ENCODE measurements around the gene TTC9B.
"Not testable (repeated sequence)": the region's sequence is repeated elsewhere in the genome, so short reads cannot be mapped to it uniquely, and the experiment has no call there.

The TTC9B gene

DNA sequence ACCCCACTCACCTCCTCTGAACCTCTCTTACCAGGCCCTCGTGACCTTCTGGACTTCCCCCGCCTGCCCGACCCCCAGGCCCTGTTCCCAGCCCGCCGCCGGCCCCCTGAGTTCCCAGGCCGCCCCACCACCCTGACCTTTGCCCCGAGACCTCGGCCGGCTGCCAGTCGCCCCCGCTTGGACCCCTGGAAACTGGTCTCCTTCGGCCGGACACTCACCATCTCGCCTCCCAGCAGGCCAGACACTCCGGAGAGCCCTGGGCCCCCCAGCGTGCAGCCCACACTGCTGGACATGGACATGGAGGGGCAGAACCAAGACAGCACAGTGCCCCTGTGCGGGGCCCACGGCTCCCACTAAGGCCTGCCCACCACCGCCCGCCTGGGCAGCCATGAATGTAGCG, 3.2 kb downstream of the TTC9B start:
- no peak for DNase-seq (ENCODE audit: low read depth in 2 of 2)

DNA sequence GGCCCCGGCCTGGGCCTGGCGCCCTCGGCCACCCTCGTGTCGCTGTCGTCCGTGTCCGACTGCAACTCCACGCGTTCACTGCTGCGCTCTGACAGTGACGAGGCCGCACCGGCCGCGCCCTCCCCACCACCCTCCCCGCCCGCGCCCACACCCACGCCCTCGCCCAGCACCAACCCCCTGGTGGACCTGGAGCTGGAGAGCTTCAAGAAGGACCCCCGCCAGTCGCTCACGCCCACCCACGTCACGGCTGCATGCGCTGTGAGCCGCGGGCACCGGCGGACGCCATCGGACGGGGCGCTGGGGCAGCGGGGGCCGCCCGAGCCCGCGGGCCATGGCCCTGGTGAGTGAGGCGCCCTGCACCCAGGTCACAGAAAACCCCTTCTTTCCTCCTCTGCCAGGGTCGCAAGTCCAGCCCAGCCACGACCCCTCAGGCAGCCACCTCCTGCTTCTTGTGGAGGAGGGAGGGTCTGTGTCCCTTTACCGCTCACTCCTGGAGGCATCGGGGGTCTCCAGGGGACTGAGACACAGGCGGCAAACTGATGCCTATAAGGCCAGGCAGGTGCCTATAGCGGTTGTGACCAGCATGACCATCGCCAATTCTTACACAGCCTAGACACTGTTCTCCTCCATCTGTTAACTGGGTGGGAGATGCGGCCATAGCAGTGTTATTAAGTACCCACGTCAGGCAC, 4.2 kb downstream of the TTC9B start:
- DNase-seq (ENCODE audit: low read depth in 2 of 2): no peak

DNA sequence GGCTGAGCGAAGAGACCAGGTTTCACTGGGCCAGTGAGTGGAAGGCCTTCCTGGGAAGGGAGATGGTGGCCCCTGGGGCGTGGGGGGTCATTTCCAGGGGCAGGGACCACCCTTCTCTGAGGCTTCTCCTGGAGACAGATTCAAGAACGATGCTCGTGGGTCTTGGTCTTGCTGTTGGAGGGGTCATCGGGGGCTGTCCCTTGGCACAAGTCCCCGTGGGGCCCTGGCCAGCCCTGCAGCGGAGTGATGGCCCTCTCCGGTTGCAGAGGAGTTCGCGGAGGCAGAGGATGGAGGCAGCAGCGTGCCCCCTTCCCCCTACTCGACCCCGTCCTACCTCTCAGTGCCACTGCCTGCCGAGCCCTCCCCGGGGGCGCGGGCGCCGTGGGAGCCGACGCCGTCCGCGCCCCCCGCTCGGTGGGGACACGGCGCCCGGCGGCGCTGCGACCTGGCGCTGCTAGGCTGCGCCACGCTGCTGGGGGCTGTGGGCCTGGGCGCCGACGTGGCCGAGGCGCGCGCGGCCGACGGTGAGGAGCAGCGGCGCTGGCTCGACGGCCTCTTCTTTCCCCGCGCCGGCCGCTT, 4.8 kb downstream of the TTC9B start:
- DNase-seq (ENCODE audit: low read depth in 2 of 2): no peak

DNA sequence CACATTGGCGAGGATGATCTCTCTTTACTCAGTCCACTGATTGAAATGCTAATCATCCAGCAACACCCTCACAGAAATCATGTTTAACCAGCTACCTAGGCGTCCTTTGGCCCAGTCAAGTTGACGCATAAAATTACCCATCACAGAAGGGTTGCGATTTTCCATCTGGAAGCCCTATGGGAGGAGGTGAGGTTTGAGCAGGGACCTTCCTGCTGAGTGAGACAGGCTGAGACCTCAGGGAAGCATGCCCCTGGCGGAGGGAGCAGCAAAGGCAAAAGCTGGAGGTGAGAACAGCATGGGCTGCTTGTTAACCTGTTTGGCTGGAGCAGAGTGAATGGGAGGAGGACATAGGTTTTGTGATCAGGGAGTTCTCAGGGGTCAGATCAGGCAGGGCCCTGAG, 7.3 kb downstream of the TTC9B start:
- DNase-seq (ENCODE audit: low read depth in 2 of 2): no peak

DNA sequence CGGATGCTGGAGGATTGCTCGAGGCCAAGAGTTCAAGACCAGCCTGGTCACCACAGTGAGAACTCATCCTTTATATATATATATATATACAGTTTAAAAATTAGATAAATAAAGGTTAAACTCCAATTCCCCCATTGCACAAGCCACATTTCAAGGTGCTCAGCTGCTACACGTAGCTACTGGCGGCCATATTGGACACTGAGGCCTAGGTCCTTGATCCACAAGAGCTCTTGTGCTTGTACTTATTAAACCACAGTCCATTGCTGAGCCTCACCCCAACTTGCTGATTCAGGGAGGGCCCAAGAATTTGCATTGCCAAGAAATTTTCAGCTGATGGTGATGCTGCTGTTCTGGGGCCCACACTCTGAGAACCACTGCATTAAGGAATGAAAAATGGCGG, 9.6 kb downstream of the TTC9B start:
- no peak for DNase-seq (ENCODE audit: low read depth in 2 of 2)

DNA sequence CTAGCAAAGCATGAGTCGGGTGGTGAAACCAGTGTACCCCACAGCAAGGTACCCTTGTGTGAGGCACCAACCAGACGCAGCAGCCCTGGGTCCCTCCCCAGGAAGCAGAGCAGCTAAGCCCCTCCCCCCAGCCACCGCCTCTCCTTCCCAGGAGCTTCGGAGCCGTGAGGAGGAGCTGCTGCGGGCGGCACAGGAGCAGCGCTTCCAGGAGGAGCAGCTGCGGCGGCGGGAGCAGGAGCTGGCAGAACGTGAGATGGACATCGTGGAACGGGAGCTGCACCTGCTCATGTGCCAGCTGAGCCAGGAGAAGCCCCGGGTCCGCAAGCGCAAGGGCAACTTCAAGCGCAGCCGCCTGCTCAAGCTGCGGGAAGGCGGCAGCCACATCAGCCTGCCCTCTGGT, 12.4 kb downstream of the TTC9B start:
- no peak for DNase-seq (ENCODE audit: low read depth in 2 of 2)

DNA sequence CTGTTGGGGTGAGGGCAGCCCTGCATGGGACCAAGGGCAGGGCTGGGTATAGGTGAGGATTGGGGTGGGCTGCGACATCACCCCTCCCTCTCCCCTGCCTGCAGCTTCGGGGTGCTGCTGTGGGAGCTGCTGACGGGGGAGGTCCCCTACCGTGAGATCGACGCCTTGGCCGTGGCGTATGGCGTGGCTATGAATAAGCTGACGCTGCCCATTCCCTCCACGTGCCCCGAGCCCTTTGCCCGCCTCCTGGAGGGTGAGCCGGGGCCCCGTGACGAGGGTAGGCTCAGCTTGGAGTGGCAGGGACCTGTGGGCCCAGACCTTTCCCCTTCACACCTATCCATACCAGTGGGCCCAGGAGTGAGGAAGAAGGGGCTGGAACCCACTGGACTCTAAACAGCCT, 13.8 kb downstream of the TTC9B start:
- DNase-seq (ENCODE audit: low read depth in 2 of 2): no peak

DNA sequence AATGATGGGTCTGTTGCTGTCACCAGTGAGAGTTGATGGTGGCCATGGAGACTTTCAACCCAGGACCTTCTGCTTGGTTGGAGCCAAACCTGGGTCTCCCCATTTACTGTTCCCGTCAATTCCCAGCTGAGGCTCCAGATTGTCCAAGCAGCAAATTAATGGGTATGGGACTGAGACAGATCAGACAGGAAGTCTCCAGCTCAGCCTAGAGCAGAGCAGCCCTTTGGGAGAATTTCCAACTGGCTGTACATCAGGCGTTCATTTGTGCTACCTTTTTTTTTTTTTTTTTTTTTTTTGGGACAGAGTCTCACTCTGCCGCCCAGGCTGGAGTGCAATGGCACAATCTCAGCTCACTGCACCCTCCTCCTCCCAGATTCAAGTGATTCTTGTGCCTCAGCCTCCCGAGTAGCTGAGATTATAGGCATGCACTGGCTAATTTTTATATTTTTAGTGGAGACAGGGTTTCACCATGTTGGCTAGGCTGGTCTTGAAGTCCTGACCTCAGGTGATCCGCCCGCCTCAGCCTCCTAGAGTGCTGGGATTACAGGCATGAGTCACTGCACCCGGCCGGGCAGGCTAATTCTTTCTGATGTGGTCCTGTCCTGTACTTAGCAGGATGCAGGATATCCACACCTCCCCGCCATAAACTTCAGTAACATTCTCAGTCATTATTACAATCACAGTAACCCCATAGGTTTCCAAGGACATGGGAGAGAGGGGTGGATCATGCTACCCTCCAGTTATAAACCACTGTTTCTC, 17.7 kb downstream of the TTC9B start:
- no peak for DNase-seq (ENCODE audit: low read depth in 2 of 2)

DNA sequence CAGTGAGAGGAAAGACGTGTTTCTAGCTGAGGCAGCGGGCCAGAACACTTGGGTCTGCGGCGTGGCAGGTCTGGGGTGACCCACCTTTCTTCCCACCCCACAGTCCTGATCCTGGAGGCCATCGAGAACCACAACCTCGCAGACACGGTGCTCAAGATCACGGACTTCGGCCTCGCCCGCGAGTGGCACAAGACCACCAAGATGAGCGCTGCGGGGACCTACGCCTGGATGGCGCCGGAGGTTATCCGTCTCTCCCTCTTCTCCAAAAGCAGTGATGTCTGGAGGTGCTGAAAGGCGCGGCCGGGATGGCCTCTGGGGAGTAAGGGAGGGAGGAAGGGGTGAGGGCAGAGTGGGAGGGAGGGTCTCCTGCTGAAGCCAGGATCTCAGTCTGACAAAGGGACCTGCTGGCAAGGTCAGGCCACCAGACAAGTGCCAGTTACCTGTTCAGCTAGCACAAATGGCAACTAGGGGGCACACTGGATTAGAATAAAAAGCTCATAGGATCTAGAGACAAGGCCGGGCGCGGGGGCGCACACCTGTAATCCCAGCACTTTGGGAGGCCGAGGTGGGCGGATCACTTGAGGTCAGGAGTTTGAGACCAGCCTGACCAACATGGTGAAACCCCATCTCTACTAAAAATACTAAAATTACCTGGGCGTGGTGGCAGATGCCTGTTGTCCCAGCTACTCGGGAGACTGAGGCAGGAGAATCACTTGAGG, 19.8 kb downstream of the TTC9B start:
- no peak for DNase-seq (ENCODE audit: low read depth in 2 of 2)

DNA sequence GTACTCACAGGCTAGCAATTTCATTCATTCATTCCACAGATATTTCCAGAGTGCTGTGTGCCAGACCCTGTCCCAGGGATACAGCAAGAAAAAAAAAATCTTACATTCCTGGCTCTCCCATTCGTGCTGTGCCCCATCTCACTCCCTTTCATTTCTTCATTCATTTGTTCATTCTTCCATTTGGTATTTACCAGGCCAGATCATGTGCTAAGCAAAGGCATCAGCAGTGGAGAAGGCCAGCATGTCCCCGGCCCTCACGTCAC, 24.7 kb downstream of the TTC9B start:
- DNase-seq (ENCODE audit: low read depth in 2 of 2): no peak

DNA sequence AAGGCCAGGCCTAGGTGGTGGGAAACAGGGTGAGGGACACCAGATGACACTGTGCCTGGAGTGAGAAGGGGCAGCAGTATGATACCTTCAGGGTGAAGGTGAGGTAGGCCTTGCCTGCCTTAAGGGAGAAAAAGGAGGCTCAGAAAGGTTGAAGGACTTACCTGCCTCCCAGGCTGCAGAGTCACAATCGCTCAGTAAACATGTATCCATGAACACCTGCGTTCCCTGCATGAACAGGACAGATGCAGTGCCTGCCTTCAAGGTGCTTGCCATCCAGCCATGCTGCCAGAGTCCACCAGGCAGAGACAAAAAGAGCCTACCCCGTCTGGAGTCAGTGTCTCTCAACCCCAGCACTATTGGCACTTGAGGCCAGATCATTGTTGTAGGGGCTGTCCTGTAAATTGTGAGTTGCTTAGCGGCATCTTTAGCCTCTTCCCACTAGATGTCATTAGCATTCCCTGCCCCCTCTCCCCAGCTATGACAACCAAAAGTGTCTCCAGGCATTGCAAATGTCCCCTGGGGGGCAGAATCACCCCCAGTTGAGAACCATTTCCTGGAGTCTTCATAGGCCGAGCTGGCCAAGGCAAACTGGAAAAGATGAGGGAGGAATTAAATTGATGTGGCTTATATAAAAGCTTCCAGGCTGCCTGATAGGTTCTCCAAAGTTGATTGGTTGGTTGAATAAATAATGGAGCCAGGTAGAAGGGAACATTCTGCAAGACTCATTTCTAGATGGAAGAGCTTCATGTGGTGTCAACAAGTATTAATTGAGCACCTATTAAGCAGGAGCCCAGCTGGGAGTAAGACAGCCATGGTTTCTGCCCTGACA, 25.2 kb downstream of the TTC9B start:
- DNase-seq (ENCODE audit: low read depth in 2 of 2): no peak

DNA sequence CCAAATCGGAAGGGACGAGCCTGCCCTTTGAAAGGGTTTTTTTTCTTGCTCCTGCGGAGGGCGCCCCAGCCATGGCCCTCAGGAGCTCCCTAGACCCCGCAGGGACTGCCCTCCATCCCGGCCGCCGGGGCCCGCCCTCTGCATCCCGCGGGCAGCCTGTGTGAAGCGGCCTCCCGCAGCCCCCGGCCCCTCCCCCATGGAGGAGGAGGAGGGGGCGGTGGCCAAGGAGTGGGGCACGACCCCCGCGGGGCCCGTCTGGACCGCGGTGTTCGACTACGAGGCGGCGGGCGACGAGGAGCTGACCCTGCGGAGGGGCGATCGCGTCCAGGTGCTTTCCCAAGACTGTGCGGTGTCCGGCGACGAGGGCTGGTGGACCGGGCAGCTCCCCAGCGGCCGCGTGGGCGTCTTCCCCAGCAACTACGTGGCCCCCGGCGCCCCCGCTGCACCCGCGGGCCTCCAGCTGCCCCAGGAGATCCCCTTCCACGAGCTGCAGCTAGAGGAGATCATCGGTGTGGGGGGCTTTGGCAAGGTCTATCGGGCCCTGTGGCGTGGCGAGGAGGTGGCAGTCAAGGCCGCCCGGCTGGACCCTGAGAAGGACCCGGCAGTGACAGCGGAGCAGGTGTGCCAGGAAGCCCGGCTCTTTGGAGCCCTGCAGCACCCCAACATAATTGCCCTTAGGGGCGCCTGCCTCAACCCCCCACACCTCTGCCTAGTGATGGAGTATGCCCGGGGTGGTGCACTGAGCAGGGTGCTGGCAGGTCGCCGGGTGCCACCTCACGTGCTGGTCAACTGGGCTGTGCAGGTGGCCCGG, 26.1 kb downstream of the TTC9B start:
- DNase-seq (ENCODE audit: low read depth in 2 of 2): peak in 1 of 2 donors; percentile 2

DNA sequence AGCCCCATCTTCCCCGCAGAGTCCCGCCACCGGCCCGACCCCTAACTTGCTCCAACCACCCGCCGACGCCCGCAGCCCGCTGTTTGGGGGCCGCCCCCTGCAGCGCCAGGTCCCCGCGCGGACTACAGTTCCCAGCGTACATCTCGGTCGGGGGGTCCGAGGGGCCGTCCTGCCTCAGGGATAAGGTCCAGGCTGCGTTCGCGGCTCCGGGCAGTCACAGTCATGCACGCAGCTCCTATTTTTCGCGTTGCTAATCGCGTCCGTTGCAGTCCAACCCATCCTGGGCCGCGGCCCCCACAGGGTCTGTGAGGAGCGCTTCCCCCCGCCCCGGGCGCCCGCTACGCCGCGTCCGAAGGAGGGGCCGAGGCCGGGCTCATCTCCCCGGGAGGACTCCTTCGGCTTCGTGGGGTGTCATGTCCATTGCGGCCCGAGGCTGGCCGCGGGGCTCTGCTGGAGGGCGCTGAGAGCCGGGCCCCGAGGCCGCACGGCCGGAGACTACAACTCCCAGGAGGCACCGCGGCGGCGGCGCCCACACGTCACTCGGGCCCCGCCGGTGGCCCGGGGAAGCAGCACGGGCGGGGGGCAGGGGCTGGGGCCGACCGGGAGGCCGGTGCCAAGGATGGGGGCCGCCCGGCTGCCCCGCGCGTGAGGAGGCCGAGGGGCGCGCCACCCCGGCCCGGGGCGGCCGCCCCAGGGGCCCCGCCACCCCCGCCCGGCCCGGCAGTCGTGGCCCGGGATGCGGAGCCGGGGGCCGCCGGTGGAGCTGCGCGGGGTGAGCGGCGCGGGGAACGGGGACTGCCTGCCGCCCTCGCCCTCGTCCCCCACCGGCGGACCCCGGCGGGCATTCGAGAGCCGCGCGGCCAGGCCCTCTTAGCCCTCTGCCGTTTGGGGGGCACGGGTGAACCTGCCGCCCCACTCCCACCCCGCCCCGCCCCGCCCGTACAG, 27.0 kb downstream of the TTC9B start, which contains the start of gene MAP3K10:
MAP3K10 (plus strand) TSS at position 536 of the 945 bp plus-strand sequence. CDS start 606 bp downstream, outside the sequence.
- peak; percentile 42 to 69 for DNase-seq (ENCODE audit: low read depth in 2 of 2)

DNA sequence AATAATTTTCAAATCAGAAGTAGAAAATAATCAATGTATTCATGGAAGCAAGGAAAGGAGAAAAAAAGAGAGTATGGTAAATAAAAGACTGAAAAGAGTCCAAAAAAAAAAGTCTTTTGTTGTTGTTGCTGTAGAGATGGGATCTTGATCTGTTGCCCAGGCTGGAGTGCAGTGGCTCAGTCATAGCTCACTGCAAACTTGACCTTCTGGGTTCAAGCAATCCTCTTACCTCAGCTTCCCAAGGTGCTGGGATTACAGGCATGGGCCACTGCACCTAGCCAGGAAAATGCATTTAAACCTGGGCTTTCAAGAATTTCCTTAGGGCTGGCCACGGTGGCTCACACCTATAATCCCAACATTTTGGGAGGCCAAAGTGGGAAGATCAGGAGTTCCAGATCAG, 33.9 kb downstream of the TTC9B start:
- no peak for DNase-seq (ENCODE audit: low read depth in 2 of 2)

DNA sequence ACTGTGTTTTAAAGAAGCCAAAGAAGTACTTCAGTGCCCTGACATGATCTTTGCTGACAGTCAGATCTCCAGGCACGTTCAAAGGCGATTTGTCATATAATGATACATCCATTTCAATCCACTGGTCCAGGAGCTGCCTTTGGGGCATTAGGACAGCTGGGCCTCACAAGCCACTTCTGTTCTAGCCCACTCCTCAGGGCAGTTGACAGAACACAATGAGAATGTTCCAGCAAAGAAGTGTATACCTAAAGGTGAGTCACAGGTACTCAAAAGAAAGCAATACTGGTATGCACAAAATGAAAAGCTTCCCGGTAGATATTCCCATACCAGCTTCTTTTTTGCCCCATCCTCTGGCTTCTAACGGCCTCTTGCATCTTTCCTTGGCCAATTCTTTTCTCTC, 39.4 kb downstream of the TTC9B start:
- DNase-seq (ENCODE audit: low read depth in 2 of 2): no peak

DNA sequence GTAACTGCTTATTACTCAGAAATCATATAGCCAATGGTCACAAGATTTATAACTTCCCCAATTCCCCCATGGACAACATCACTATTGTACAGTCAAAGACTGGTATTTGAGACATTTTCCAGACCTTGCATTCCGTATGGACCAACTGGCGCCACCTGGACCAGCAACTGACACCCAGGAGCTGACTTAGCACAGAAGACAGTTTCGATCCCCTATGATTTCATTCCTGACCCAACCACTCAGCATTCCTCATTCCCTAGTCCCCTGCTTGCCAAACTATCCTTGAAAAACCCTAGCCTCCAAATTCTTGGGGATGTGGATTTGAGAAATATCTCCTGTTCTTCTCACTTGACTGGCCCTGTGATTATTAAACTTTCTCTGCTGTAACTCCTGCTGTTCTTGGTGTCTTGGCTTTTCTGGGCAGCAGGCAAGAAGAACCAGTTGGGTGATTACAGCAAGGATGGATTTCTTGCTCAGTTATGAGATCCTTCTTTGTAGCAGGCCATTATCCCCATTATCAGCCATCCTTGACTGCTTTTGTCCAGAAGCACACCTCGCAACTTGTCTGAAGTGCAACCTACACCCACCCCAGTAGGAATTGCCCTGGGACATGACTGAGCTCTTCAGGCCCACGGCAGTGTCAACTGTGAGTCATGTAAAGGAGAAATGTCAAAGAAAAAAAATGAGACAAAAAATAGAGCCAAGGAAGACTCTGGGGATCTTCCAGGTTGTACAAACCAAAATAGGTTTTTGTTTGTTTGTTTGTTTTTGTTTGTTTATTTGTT, 40.7 kb downstream of the TTC9B start:
- no peak for DNase-seq (ENCODE audit: low read depth in 2 of 2)

DNA sequence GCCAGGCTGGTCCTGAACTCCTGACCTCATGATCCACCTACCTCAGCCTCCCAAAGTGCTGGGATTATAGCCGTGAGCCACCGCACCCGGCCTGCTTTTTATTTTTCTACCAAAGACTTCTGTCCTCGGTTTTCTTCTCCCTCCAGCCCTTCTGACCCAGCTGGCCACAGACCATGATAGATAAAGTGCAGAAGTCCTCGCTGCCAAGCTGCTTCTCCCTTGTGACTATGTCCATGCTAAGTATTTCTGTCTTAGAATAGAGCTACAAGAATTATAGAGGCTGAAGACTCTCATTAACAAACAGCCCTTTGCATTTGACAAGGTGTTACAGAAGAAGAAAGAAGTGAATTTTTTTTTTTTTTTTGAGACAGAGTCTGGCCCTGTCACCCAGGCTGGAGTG, 42.4 kb downstream of the TTC9B start:
- no peak for DNase-seq (ENCODE audit: low read depth in 2 of 2)

DNA sequence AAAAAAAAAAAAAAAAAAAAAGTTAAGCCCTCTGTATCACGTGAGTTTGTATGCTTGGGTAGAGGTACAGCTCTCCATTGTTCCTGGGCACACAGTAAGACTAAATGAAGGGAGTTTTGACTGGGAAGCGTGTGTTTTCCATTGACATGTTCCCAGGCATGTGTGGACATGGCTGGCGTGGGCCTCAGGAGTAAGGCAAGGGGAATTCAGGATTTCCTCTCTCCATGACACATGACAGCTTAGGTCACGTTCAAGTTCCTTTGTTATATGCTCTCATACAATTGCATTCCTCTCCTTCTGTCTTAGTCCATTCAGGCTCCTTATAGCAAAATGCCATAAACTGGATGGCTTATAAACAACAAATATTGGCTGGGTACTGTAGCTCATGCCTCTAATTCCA, 44.1 kb downstream of the TTC9B start:
- DNase-seq (ENCODE audit: low read depth in 2 of 2): no peak

DNA sequence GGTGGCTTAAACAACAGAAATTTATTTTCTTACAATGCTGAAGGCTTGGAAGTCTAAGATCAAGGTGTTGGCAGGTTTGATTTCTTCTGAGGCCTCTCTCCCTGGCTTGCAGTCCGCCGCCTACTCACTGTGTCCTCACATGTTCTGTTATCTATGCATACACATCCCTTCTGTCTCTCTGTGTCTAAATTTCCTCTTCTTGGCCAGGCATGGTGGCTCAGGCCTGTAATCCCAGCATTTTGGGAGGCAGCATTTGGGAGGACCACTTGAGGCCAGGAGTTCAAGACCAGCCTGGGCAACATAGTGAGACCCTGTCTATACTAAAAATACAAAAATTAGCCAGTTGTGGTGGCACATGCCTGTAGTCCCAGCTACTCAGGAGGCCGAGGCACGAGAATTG, 46.9 kb downstream of the TTC9B start:
- not testable (repeated sequence) for DNase-seq (ENCODE audit: low read depth in 2 of 2)

Measured in stimulated activated CD8-positive, alpha-beta memory T cell treated with anti-CD3 and anti-CD28 coated beads, Interleukin-7, amount 100 ng/mL, for 4 hours (primary cell).